ENCODE data around the gene NFE2L2.
"Not testable (repeated sequence)": the region's sequence is repeated elsewhere in the genome, so short reads cannot be mapped to it uniquely, and the experiment has no call there.

NFE2L2 gene

DNA sequence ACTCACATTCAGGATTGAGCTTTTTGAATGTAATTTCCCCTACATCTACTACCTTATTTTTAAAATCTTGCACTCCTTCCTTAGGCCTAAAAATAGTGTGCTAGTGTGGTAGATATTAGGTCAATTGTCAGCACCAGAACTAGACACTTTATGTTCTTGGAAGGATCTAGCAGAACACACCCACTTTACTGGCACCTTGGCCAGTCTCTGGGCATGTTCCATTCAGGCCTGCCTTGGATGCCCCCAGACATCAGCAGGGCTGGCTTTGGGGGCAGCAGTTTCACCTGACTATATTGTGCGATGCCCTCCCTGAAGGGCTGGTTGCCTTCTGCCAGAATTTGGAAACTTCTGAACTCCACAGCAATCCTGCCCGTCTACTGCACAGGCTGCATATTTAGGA lies 15.3 kb upstream of the NFE2L2 start:
- no peak for DNase-seq

DNA sequence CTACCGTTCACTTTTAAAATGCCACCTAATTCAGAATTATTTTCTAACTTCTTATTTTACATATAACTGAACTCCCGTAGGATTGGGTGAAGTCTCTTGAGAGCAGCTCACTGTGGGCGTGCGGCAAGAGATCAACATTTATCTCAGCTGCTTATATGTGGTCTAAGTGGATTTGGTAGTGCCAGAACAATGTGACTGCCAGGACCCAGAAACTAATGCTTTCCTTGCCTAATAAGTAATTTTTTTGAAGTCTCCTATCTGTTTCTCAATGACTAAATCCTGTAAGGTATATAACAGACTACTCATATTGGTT lies 11.2 kb upstream of the NFE2L2 start:
- no peak for DNase-seq

DNA sequence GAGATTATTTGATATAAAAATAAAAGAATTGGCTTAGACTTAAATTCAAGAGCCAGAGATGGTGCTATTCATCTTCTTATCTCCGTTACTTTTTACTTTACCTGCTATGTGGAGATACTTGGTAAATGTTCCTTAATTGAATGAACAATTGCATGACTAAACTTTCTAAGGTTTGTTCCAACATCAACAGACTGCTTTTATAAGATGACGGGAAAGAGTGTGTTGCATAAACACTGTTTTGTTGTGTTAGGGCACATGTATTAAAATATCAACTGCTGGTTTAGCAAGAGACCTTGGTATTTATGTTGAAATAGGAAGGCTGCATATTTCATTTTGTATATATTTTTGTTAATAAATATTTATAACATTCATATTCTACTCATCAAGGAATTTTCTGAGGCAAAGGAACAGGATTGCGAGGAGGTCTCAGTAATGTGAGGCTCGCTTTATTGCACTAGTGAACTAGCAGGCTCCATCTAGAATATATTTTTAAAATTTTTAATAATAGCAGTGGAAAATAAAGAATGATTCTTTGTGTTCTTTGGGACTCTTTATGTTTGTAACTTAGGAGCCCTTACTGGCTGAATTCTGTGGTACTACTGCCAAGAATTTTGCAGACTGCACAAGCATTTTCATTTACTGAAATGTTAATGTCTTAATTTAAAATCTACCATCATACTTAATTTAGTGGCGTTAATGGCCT lies 10.7 kb upstream of the NFE2L2 start:
- DNase-seq: peak; percentile 36

DNA sequence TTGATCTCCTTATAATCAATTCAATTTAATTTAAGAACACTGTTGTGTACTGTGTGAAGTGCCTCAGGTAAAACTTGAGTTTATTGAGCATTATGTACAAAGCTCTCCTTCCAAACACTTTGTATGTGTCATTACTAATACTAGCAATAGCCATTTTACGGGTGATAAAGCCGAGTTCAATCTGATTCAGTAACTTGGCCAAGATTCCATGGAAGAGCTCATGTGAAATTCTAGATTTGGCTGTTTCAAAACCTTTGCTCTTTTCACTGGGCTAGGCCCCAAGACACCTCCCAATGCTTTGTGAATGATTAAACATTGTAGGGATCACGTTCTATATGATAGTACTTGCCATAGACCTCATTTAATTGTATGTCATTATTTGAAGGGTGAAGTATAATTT lies 8.9 kb upstream of the NFE2L2 start:
- DNase-seq: no peak

DNA sequence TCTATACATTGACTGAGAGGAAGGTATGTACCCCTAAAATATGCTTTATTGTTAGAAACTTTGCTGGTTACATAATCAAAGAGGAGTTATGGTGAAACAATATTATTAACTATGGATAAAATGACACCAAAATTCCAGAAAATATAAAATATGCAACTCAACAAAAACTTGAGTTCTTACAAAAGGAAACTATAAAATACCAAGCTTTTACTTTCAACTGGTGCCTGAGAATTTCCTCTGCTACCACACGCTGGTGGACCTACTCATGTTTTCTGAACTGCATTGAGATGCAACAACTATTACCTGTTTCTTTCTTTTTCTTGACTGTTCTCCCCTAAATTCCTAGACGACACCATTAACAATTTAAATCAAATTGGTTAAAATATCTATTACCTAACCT lies 8.2 kb upstream of the NFE2L2 start:
- no peak for DNase-seq

- DNase-seq: no peak
Observed at GRCh38 chr2:177271981-177272666, 7.6 kb upstream of the NFE2L2 start.

DNA sequence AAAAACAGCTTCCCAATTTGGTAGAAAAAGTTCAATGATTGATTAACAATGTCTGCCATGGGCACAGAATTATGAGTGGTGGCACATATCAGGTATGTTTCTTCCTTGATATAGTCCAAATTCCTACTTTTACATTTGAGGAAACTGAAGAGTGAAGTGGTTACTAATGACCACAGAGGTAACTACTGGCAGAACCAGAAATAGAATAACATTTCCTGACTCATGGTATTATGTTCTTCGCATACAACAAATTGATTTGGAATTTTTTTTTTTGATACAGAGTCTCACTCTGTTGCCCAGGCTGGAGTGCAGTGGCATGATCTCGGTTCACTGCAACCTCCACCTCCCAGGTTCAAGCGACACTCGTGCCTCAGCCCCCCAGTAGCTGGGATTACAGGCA lies 6.0 kb upstream of the NFE2L2 start:
- no peak for DNase-seq

DNA sequence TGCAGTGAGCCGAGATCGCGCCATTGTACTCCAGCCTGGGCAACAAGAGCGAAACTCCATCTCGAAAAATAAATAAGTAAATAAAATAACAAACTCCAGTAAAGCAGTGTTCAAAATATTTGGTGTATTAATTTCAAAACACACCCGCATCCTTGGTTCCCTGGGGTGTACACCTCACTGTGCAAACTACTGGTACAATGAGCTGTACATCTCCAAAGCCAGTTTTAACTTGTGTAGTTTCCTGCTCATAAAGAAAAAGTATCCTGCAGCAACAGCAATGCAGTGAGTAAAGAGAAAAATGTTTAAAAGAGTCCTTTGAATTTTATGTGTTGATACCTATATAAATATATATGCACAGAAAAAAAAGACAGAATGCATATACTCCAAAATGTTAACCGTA lies 4.4 kb upstream of the NFE2L2 start:
- no peak for DNase-seq

DNA sequence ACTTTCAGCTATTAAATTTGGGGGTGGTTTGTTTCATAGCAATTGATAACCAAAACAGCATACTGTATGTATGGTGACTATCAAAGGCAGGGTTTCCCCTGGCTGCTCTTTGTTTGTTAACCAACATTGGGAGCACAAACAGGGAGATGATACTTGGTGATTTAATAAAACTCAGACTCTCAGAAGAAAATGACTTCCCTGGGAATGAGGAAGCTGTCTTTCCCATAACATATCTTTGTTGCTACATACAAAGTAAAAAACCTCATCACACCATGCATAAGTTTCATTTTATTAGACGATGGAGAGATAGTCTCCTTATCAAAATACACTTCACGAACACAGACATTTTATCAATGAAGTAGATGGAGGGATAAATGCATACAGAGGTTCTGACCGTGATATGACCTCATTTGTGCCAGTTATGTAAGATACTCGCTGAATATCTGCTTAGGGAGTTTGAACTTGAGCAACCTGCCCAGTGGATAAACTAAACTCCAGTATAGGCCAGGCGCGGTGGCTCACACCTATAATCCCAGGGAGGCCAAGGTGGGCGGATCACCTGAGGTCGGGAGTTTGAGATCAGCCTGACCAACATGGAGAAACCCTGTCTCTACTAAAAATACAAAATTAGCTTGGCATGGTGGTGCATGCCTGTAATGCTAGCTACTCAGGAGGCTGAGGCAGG lies 3.8 kb upstream of the NFE2L2 start:
- no peak for DNase-seq

DNA sequence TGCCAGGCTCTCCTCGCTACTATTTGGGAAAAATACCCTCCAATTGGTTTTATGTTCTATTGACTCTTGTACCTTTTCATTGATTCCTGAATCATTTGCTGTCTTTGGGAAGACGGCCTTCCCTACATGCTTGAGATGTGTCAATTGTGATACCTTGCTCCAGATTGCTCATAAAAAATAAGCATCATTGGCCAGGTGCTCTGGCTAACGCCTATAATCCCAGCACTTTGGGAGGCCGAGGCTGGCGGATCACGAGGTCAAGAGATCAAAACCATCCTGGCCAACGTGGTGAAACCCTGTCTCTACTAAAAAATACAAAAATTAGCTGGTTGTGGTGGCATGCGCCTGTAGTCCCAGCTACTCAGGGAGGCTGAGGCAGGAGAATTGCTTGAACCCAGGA lies 2.4 kb upstream of the NFE2L2 start:
- DNase-seq: not testable (repeated sequence)

DNA sequence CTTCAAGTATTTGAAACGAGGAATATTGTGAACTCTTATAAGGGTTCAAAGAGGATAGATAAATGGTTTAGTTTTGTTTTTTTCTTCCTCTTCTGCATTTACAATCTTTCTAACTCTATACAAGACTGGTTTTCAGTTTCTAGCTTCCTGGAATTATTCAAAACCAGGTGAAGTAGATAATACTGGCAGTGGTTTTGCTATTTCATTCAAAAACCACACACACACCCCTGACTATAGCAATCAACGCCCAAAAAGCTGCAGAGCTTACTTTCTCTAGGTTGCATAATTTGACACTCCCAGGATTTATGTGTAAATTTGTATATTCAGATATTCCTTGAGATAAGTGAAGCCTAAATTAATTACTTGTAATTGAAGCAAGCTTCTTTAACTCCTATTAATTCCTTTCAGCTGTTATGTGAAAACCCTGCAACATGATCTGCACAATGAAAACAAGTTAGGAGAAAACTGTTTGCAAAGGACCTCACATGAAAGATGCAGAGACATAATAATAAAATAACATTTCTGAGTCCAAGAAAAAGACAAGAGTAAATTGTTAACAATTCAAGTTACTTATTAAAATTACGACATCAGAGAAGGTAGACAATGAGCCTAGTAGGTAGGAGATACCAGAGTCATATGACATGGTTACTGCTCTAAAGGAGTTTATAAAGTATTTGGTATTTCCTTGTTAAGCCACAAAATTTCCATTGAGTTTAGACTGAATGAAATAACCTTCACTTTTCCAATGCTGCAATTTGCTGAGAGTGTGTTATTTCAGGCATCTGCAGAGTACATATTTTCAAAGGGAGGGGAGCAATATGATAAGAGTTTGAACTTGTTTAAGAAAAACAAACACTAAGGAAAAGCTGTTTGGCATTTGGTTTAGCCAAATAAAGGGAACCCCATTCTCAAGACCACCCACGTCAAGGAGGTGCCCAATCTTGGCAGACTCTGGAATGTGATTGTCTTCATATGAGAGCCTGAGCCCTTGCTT lies 1.6 kb upstream of the NFE2L2 start:
- peak; percentile 65 for DNase-seq

DNA sequence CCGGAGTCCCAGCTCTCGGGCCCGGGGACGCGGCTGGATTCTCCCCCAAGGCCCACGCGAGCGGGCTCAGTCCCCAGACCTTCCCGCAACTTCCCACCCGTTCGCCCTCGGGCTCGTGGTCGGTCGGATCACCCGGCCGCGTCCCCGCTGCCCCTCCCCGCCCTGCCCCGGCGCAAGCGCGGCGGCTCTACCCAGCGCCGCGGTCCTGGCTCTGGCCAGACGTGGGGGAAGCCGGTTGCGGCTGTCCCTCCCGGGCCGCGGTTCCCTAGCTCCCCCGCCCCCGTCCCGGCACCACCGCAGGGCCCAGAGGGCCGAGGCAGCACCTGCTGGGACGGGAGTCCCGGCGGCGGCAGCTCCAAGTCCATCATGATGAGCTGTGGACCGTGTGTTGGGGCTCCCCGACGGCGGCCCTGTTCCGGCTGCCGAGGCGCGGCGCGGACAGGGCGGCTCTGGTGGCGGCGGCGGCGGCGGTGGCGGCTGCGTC lies 276 bp downstream of the NFE2L2 start:
- peak; percentile 24 for DNase-seq

GRCh38 chr2:177263451-177264208 lies 897 bp downstream of the NFE2L2 start:
- DNase-seq: peak; percentile 97

GRCh38 chr2:177262958-177263450 lies 1.5 kb downstream of the NFE2L2 start:
- DNase-seq: no peak

DNA sequence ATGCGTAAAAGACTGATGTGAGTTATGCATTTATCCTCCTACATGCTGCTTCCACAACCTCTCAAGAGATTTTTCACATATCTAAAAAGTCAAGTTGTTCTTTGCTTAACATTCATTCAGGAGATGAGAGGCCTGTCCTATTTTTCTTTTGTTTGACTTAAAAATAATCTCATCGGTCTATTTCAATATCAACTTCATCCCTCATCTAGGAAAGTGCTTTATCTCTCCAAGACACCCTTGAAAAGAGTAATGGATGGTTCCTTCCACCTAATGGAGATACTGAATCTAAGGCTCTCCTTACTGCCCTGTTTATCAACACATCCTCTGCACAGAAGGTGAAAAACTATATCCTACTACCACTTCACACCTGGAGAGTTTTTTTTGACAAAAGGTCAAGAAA lies 2.4 kb downstream of the NFE2L2 start:
- DNase-seq: no peak

DNA sequence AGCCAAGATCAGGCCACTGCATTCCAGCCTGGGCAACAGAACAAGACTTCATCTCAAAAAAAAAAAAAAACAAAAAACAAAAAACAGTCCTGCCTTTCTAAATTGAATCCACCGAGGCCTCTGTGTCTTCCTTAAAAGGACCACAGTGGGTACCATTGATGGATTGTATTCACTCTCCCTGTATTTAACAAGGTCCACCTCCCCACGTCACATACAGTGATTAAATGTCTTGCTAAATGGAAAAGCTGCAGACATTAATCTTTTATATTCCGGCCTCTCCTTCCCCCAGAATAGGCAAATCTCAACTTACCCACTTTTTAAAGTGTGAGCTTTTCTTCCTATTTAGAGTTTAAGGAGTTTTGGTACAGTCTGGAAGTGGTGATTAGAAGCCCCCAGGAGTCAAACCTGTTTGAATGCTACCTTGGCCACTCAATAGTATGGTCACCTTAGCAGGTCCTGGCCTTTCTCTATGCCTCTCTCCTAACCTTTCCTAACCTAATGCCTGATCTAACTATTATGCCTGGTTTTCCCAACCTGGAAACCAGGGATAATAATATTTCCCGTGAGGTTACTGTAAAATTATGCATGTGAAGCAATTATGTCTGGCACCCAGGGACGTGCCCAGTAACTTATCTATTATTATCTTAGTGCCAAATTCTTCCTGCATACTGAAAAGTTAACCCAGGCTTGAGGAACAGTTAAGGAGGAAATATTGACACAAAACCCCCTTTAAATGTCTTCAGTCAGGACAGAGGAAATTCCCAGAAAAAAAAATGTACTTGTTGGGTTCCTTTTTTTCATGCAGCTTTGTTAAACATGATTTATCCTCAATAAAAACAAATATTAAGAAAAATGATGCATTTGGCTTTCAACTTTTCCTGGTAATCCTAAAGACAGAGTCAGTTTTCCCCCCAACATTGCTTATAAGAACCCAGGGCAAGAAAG lies 3.1 kb downstream of the NFE2L2 start:
- no peak for DNase-seq

GRCh38 chr2:177260379-177260778 lies 4.1 kb downstream of the NFE2L2 start:
- DNase-seq: no peak

- DNase-seq: no peak
Observed at GRCh38 chr2:177258059-177258458, 6.5 kb downstream of the NFE2L2 start.

GRCh38 chr2:177257471-177257870 lies 7.1 kb downstream of the NFE2L2 start:
- no peak for DNase-seq

GRCh38 chr2:177256695-177257094 lies 7.8 kb downstream of the NFE2L2 start:
- DNase-seq: no peak

DNA sequence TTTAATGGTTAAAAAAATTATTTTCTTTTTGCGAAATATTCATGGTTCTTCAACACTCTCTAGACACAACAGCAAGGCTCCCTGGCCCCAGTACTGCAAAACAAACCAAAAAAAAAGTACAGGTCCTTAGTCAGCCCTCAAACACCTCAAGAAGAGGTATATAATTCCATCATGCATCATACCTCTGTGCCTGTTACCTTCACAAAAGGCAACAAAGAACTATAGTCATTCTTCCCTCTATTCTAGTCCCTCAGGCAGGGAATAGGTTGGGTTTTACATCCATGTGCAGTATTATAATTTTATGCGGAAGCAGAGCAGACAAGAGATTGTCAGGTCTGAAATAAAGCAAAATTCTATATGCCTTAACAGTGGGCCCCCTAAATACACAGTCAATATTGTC lies 8.5 kb downstream of the NFE2L2 start:
- DNase-seq: no peak

All from fibroblast of upper back skin (primary cell).